DMS53 treated with DMSO at 0.1 percent for 48 hours (cell line): ENCODE data around the gene SHOC1.
"Not testable (repeated sequence)": the region's sequence is repeated elsewhere in the genome, so short reads cannot be mapped to it uniquely, and the experiment has no call there.

Experiments
- DNase-seq: peaks from one replicate; lab custom pipeline; 2025; ENCODE audit not compliant: unreplicated experiment; lab: John Stamatoyannopoulos, UW

SHOC1 gene

GRCh38 chr9:111805830-111806241 is 11.1 kb upstream of the SHOC1 start:
- DNase-seq, result peak; percentile 17

GRCh38 chr9:111805262-111805661 is 10.5 kb upstream of the SHOC1 start:
- DNase-seq, result no peak

GRCh38 chr9:111804636-111805035 is 9.9 kb upstream of the SHOC1 start:
- no peak for DNase-seq

GRCh38 chr9:111803924-111804323 is 9.2 kb upstream of the SHOC1 start:
- DNase-seq, result no peak

GRCh38 chr9:111799915-111800526 is 5.3 kb upstream of the SHOC1 start:
- DNase-seq, result no peak

- no peak for DNase-seq
Observed at GRCh38 chr9:111799506-111799905, 4.8 kb upstream of the SHOC1 start.

- peak; percentile 28 for DNase-seq
Observed at GRCh38 chr9:111798786-111799185, 4.0 kb upstream of the SHOC1 start.

- DNase-seq, result no peak
Observed at GRCh38 chr9:111795557-111795839, 761 bp upstream of the SHOC1 start.

GRCh38 chr9:111791821-111792220 is 2.9 kb downstream of the SHOC1 start:
- not testable (repeated sequence) for DNase-seq

- no peak for DNase-seq
Observed at GRCh38 chr9:111789881-111790280, 4.9 kb downstream of the SHOC1 start.

GRCh38 chr9:111783857-111784256 is 10.9 kb downstream of the SHOC1 start:
- no peak for DNase-seq

- no peak for DNase-seq
Observed at GRCh38 chr9:111783424-111783823, 11.3 kb downstream of the SHOC1 start.

GRCh38 chr9:111766066-111766465 is 28.7 kb downstream of the SHOC1 start:
- no peak for DNase-seq

- no peak for DNase-seq
Observed at GRCh38 chr9:111762556-111762955, 32.2 kb downstream of the SHOC1 start.

GRCh38 chr9:111759762-111760639 is 34.7 kb downstream of the SHOC1 start:
- DNase-seq, result peak; percentile 72

- no peak for DNase-seq
Observed at GRCh38 chr9:111754800-111755199, 39.9 kb downstream of the SHOC1 start.

- DNase-seq, result no peak
Observed at GRCh38 chr9:111752455-111752854, 42.3 kb downstream of the SHOC1 start.
